ENCODE data around the gene UBXN6.

- TF ChIP-seq POLR2A (IDR thresholded peaks at IDR 0.05; ENCODE audit: low read length) (no peak), BHLHE40 (IDR thresholded peaks at IDR 0.05; ENCODE audit: low read depth, low read length) (no peak), CTCF (IDR thresholded peaks at IDR 0.05) (no peak), ELK1 (IDR thresholded peaks at IDR 0.05; ENCODE audit: low read depth, low read length) (no peak)
Observed at GRCh38 chr19:4467835-4468234, 10.2 kb upstream of the UBXN6 start.
